Endodermal cell (in vitro differentiated cells): ENCODE results near the gene CLN6. TPM values are rescaled to one million over a fixed set of nuclear protein-coding genes. Genes with fewer than 3 reads are reported as not detected.

Experiments used
- DNase-seq: peaks from one replicate; pipeline ENCODE4 v3.0.0-alpha.2; 2017
- H3K27ac ChIP-seq: 2 replicates; pipeline ENCODE4 v1.5.1; 2013; ENCODE audit warnings: mild to moderate bottlenecking, low read depth, low read length, moderate library complexity
- H3K27me3 ChIP-seq: 2 replicates; pipeline ENCODE4 v1.6.1; 2013; ENCODE audit warnings: mild to moderate bottlenecking, low read length, moderate library complexity; ENCODE audit not compliant: insufficient read depth, control insufficient read depth, poor library complexity, severe bottlenecking
- H3K36me3 ChIP-seq: 2 replicates; pipeline ENCODE4 v1.7.0; 2013; ENCODE audit warnings: mild to moderate bottlenecking, low read length, moderate library complexity; ENCODE audit not compliant: control insufficient read depth, insufficient read depth
- H3K4me1 ChIP-seq: one replicate; pipeline ENCODE4 v1.7.0; 2013; ENCODE audit warnings: low read length; ENCODE audit not compliant: control insufficient read depth, insufficient read depth
- H3K4me3 ChIP-seq: 2 replicates; pipeline ENCODE4 v1.5.1; 2013; ENCODE audit warnings: mild to moderate bottlenecking, low read length, moderate library complexity
- H3K9ac ChIP-seq: 2 replicates; pipeline ENCODE4 v1.6.1; 2013; ENCODE audit warnings: mild to moderate bottlenecking, low read length, moderate library complexity; ENCODE audit not compliant: poor library complexity, severe bottlenecking; ENCODE audit errors: extremely low read depth
- H3K9me3 ChIP-seq: 2 replicates; pipeline ENCODE4 v1.6.1; 2013; ENCODE audit warnings: mild to moderate bottlenecking, low read length, moderate library complexity; ENCODE audit not compliant: control insufficient read depth
- H3K27ac Mint-ChIP-seq: 2 replicates; pipeline ENCODE4 v1.8.0; 2020; ENCODE audit warnings: mixed read lengths
- H3K27me3 Mint-ChIP-seq: 2 replicates; pipeline ENCODE4 v1.8.0; 2021; ENCODE audit warnings: mild to moderate bottlenecking, mixed read lengths; ENCODE audit not compliant: insufficient read depth
- H3K36me3 Mint-ChIP-seq: 2 replicates; pipeline ENCODE4 v1.8.0; 2020; ENCODE audit warnings: low read depth, mixed read lengths
- H3K4me1 Mint-ChIP-seq: 2 replicates; pipeline ENCODE4 v1.8.0; 2020; ENCODE audit warnings: mixed read lengths
- H3K4me3 Mint-ChIP-seq: 2 replicates; pipeline ENCODE4 v1.8.0; 2020; ENCODE audit warnings: mild to moderate bottlenecking, moderate library complexity, mixed read lengths
- H3K9me3 Mint-ChIP-seq: 2 replicates; pipeline ENCODE4 v1.8.0; 2020; ENCODE audit warnings: mild to moderate bottlenecking, mixed read lengths
- CTCF ChIP-seq: fragments of 200-600 bp; sonication (generic); conservative IDR thresholded peaks from 2 replicates; pipeline ENCODE4 v1.5.0; 2021; ENCODE audit warnings: antibody characterized with exemption, mild to moderate bottlenecking
- WGBS, 2 experiments: methylation state at CpG; one replicate each; pipeline versions ENCODE4 v1.1.5 to v1.1.7; 2013; ENCODE audit warnings: missing lambda C conversion rate in 2 of 2, mixed read lengths in 1 of 2; ENCODE audit not compliant: insufficient coverage in 1 of 2, insufficient read length in 1 of 2; 5-methylcytosine and 5-hydroxymethylcytosine counted together
- total RNA-seq, 2 donors: library from RNA; stranded (reverse); fragmentation: NEBNext Ultra II Directional in 1 of 2; extraction: Animal tissue kit (Norgen Biotek cat#: 25700) in 1 of 2; gene quantifications; 2 replicates in 1 of 2; 3 replicates in 1 of 2; pipeline ENCODE4 v1.2.1, GENCODE V29; 2021

CLN6 gene
- total RNA-seq, 2 donors from 2014 or later, result 51.6 to 59.6 TPM

DNA sequence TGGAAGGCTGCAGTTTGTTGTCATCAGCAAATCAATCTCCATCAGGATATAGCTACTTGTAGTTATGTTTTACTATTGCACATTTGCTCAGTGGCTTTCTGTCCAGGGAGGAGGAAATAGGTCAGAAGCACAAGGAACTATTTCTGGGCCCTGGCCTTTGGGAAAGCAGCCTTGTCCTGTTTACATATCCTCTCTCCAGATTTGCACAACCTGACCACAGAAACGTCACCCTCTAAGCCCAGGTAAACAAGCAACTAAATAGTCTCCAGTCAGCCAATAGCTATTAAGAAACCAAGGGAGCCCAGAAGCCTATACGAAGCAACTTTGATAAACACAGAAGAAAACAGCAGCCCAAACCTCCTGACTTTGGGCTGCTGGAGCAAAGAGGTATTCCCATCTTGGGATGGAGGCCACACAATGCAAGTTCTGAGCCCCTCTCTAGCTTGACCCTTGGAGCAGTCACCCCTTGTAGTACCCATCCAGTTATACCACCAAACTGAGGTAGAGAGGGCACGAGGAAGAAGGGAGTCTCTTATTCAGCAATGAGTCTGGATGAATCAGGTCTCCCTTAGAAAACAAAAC is 45.7 kb upstream of the CLN6 start:
- Histone ChIP-seq H3K36me3 (peaks cover 6% of the 10 kb centered on the region), H3K4me3 (no peak overlapping the region), H3K4me1 (no peaks in the 10 kb centered on the region), H3K27me3 (no peaks in the 10 kb centered on the region), H3K9me3 (no peaks in the 10 kb centered on the region), H3K9ac (no peak overlapping the region), H3K27ac (no peak overlapping the region)
- Mint-ChIP-seq H3K36me3 (peaks cover 2% of the 10 kb centered on the region), H3K4me1 (peaks cover 37% of the 10 kb centered on the region), H3K27me3 (no peaks in the 10 kb centered on the region), H3K4me3 (no peak overlapping the region), H3K9me3 (no peaks in the 10 kb centered on the region), H3K27ac (no peak overlapping the region)
- 82 to 88% methylated on average over 1 to 3 of the region's 3 CpGs for WGBS, 2 experiments
- no peak for TF ChIP-seq CTCF
- DNase-seq, result no peak

DNA sequence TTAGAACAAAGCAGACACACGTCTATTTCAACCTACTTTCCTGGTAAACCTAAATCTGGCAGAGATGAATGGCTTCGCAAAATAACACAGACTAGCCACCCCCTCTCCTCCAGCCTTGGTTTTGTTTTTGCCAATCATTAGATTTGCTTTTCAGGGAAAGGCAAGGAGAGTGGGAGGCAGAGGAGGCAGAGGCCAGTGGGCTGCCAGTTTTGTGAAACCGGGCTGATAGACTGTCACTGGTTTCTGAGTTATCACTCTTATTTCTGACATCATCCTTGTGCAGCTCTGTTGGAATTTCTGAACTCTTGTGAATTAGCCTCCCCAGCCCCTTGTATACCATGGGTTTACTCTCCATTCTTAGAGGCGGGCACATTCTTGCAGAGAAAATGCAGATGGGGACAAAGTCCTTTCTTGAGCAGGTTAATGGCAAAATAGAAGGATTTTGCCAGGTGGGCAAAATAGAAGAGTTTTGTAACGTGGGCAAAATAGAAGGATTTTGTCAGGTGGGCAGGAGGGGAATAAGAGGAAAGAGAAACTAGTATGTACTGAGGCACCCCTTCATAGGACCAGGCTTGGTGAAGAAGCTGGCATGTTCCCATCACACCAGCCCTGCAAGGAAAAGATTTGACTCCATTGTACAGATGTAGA is 44.8 kb upstream of the CLN6 start:
- no peaks in the 10 kb centered on the region for H3K36me3 ChIP-seq
- peaks cover 29% of the 10 kb centered on the region for H3K4me1 Mint-ChIP-seq
- H3K9me3 ChIP-seq, result no peaks in the 10 kb centered on the region
- TF ChIP-seq CTCF, result no peak
- H3K27me3 Mint-ChIP-seq, result no peaks in the 10 kb centered on the region
- H3K4me3 ChIP-seq, result no peak overlapping the region
- H3K36me3 Mint-ChIP-seq, result no peaks in the 10 kb centered on the region
- H3K27ac ChIP-seq, result no peak overlapping the region
- WGBS, 2 experiments, result 75 to 78% methylated on average over 3 to 5 of the region's 5 CpGs
- no peaks in the 10 kb centered on the region for H3K4me1 ChIP-seq
- H3K27ac Mint-ChIP-seq, result no peak overlapping the region
- H3K4me3 Mint-ChIP-seq, result no peak overlapping the region
- DNase-seq, result no peak
- H3K9ac ChIP-seq, result no peak overlapping the region
- no peaks in the 10 kb centered on the region for H3K27me3 ChIP-seq
- no peaks in the 10 kb centered on the region for H3K9me3 Mint-ChIP-seq

DNA sequence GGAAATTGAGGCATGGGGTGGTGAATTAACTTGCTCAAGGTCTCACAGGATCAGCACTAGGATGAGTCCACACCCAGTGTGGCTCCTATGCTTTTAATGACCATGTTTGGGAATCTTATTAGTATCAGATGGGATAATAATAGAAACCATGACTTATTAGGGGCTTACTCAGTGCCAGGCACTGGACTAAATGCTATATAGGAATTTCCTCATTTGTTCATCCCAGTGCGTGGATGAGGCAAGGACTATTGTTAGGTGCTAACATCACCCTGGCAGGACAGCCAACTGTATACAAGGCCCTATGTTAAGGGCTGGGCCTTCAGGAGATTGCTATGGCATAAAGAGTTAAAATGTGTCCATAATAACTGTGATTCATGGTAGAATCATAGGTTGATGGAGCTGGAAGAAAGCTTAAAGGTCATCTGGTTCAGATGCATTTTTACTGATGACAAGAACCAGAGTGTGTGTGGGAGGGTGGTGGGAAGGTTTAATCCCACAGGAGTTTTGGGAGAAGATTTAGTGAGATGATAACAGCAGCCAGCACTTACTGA is 43.3 kb upstream of the CLN6 start:
- no peak overlapping the region for H3K27ac Mint-ChIP-seq

More for the DNA sequence above, 43.3 kb upstream of the CLN6 start:
- H3K36me3 ChIP-seq, result no peaks in the 10 kb centered on the region
- H3K27me3 ChIP-seq, result no peaks in the 10 kb centered on the region
- Mint-ChIP-seq H3K27me3 (no peaks in the 10 kb centered on the region), H3K9me3 (no peaks in the 10 kb centered on the region), H3K4me3 (no peak overlapping the region), H3K4me1 (peaks cover 24% of the 10 kb centered on the region), H3K36me3 (no peaks in the 10 kb centered on the region)
- no peaks in the 10 kb centered on the region for H3K9me3 ChIP-seq
- no peak for TF ChIP-seq CTCF
- DNase-seq, result no peak
- WGBS, 2 experiments, result 88 to 95% methylated on average over 1 of the region's 1 CpG
- H3K27ac ChIP-seq, result no peak overlapping the region
- no peaks in the 10 kb centered on the region for H3K4me1 ChIP-seq
- no peak overlapping the region for H3K4me3 ChIP-seq
- no peak overlapping the region for H3K9ac ChIP-seq
